Loucy (cell line): ENCODE measurements around the gene PTMA.

Experiments used
- H2AFZ ChIP-seq: fragments of 200-600 bp; sonication (generic); 2 replicates; pipeline ENCODE4 v1.6.0; 2016; ENCODE audit warnings: antibody characterized with exemption, mild to moderate bottlenecking, low read length, moderate library complexity
- H3F3A ChIP-seq: fragments of 200-600 bp; 2 replicates; pipeline ENCODE4 v1.6.0; 2016; ENCODE audit warnings: antibody characterized with exemption, low read depth, mild to moderate bottlenecking
- H3K27me3 ChIP-seq: fragments of 200-600 bp; sonication (generic); 2 replicates; pipeline ENCODE4 v1.6.1; 2014; ENCODE audit warnings: low read length, mild to moderate bottlenecking; ENCODE audit not compliant: insufficient read depth, poor library complexity, severe bottlenecking
- H3K36me3 ChIP-seq: fragments of 200-600 bp; sonication (generic); 2 replicates; pipeline ENCODE4 v1.6.1; 2016; ENCODE audit warnings: low read length; ENCODE audit not compliant: insufficient read depth
- H3K4me1 ChIP-seq: fragments of 200-600 bp; sonication (generic); 2 replicates; pipeline ENCODE4 v1.5.1; 2014; ENCODE audit warnings: low read length, mild to moderate bottlenecking; ENCODE audit not compliant: insufficient read depth, poor library complexity, severe bottlenecking
- H3K4me2 ChIP-seq: fragments of 200-600 bp; sonication (generic); 2 replicates; pipeline ENCODE4 v1.6.0; 2014; ENCODE audit warnings: antibody characterized with exemption, low read length, low read depth, mild to moderate bottlenecking; ENCODE audit not compliant: poor library complexity, severe bottlenecking
- H3K4me3 ChIP-seq: fragments of 200-600 bp; sonication (generic); 2 replicates; pipeline ENCODE4 v1.5.1; 2014; ENCODE audit warnings: low read length, mild to moderate bottlenecking, mixed read lengths; ENCODE audit not compliant: poor library complexity, severe bottlenecking
- H3K79me2 ChIP-seq: fragments of 200-600 bp; sonication (generic); 2 replicates; pipeline ENCODE4 v1.6.1; 2014; ENCODE audit warnings: low read length; ENCODE audit not compliant: insufficient read depth
- H3K9ac ChIP-seq: fragments of 200-600 bp; sonication (generic); 2 replicates; pipeline ENCODE4 v1.6.0; 2014; ENCODE audit warnings: mild to moderate bottlenecking, low read depth, low read length, moderate library complexity; ENCODE audit not compliant: poor library complexity, severe bottlenecking
- H3K9me2 ChIP-seq: fragments of 200-600 bp; sonication (generic); replicated peaks from 2 replicates; pipeline ENCODE4 v1.6.1; 2016; ENCODE audit warnings: low read depth, low read length, mixed read lengths
- H3K9me3 ChIP-seq: fragments of 200-600 bp; sonication (generic); 2 replicates; pipeline ENCODE4 v1.6.1; 2014; ENCODE audit warnings: mild to moderate bottlenecking, antibody characterized with exemption, low read length, low read depth; ENCODE audit not compliant: insufficient read depth
- H4K20me1 ChIP-seq: fragments of 200-600 bp; sonication (generic); 2 replicates; pipeline ENCODE4 v1.6.0; 2014; ENCODE audit warnings: antibody characterized with exemption, low read length, mild to moderate bottlenecking; ENCODE audit not compliant: insufficient read depth, poor library complexity, severe bottlenecking
- EZH2phosphoT487 ChIP-seq: fragments of 200-600 bp; IDR thresholded peaks from 2 replicates; pipeline ENCODE4 v1.6.1; 2018; ENCODE audit warnings: antibody characterized with exemption, mild to moderate bottlenecking, moderate library complexity, borderline replicate concordance
- TF ChIP-seq, protein P1 (sequence below): fragments of 200-600 bp; sonication (generic); conservative IDR thresholded peaks from 2 replicates; pipeline ENCODE4 v1.5.1; 2014; ENCODE audit warnings: mild to moderate bottlenecking, antibody characterized with exemption, low read length

PTMA gene

DNA sequence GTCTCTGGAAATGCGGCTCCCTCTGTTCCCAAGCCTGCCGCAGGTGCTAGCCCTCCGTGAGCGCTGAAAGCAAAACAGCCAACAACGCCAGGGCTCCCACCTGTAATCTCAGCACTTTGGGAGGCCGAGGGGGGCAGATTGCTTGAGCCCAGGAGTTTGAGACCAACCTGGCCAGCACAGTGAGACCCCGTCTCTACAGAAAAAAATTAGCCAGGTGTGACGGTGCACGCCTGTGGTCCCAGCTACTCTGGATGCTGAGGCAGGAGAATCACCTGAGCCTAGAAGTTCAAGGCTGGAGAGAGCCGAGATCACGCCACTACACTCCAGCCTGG lies 41.3 kb upstream of the PTMA start:
- Histone ChIP-seq H3K4me2 (no peak overlapping the region), H3K79me2 (no peaks in the 10 kb centered on the region), H3K9ac (peak overlapping the region; percentile 47), H3F3A (no peaks in the 10 kb centered on the region), H3K27me3 (no peaks in the 10 kb centered on the region), H3K9me2 (no peaks in the 10 kb centered on the region), H4K20me1 (no peaks in the 10 kb centered on the region), H3K4me3 (no peak overlapping the region), H2AFZ (no peak overlapping the region), H3K36me3 (no peaks in the 10 kb centered on the region), H3K9me3 (no peaks in the 10 kb centered on the region), H3K4me1 (peaks cover 32% of the 10 kb centered on the region)
- no peak for TF ChIP-seq EZH2phosphoT487
- TF ChIP-seq, protein P1, sequence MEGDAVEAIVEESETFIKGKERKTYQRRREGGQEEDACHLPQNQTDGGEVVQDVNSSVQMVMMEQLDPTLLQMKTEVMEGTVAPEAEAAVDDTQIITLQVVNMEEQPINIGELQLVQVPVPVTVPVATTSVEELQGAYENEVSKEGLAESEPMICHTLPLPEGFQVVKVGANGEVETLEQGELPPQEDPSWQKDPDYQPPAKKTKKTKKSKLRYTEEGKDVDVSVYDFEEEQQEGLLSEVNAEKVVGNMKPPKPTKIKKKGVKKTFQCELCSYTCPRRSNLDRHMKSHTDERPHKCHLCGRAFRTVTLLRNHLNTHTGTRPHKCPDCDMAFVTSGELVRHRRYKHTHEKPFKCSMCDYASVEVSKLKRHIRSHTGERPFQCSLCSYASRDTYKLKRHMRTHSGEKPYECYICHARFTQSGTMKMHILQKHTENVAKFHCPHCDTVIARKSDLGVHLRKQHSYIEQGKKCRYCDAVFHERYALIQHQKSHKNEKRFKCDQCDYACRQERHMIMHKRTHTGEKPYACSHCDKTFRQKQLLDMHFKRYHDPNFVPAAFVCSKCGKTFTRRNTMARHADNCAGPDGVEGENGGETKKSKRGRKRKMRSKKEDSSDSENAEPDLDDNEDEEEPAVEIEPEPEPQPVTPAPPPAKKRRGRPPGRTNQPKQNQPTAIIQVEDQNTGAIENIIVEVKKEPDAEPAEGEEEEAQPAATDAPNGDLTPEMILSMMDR: no peak

- H3F3A ChIP-seq: no peaks in the 10 kb centered on the region
- no peak for TF ChIP-seq EZH2phosphoT487
- TF ChIP-seq, protein P1: no peak
- no peak overlapping the region for H2AFZ ChIP-seq
- no peaks in the 10 kb centered on the region for H3K79me2 ChIP-seq
- no peaks in the 10 kb centered on the region for H3K27me3 ChIP-seq
- no peaks in the 10 kb centered on the region for H3K36me3 ChIP-seq
- H3K4me2 ChIP-seq: no peak overlapping the region
- H3K9me2 ChIP-seq: no peaks in the 10 kb centered on the region
- peaks cover 36% of the 10 kb centered on the region for H3K4me1 ChIP-seq
- H3K9ac ChIP-seq: no peak overlapping the region
- no peaks in the 10 kb centered on the region for H3K9me3 ChIP-seq
- H3K4me3 ChIP-seq: no peak overlapping the region
- H4K20me1 ChIP-seq: no peaks in the 10 kb centered on the region
Measured at GRCh38 chr2:231667496-231667895, 40.8 kb upstream of the PTMA start.

GRCh38 chr2:231668981-231669380 lies 39.3 kb upstream of the PTMA start:
- Histone ChIP-seq H3K9me3 (no peaks in the 10 kb centered on the region), H3K27me3 (no peaks in the 10 kb centered on the region), H2AFZ (no peak overlapping the region), H3K4me3 (no peak overlapping the region), H3K9me2 (no peaks in the 10 kb centered on the region), H3K4me1 (peaks cover 46% of the 10 kb centered on the region), H4K20me1 (no peaks in the 10 kb centered on the region), H3F3A (no peaks in the 10 kb centered on the region), H3K36me3 (no peaks in the 10 kb centered on the region), H3K9ac (no peak overlapping the region), H3K4me2 (no peak overlapping the region), H3K79me2 (no peaks in the 10 kb centered on the region)
- TF ChIP-seq, protein P1: no peak
- TF ChIP-seq EZH2phosphoT487: no peak
